SK-N-SH (cell line): Measurements from ENCODE around the gene KRTAP10-1. TPM values are rescaled to one million over a fixed set of nuclear protein-coding genes. Genes with fewer than 3 reads are reported as not detected.

Source experiments
- CTCF ChIA-PET: fragments of 300-600, 350-600 bp; formaldehyde crosslinking; extraction: SDS; loops from one replicate; lab custom pipeline; 2021; lab: Yijun Ruan, JAX
- POLR2A ChIA-PET: fragments of 350-600 bp; sonication (Branson Sonifier 250); formaldehyde crosslinking; extraction: SDS; loops from one replicate; lab custom pipeline; 2020; ENCODE audit warnings: antibody characterized with exemption, inconsistent platforms; lab: Yijun Ruan, JAX
- DNase-seq: peaks from one replicate; pipeline ENCODE4 v3.0.0; 2012
- H2AFZ ChIP-seq: fragments of 200-600 bp; sonication (generic); 2 replicates; pipeline ENCODE4 v1.8.1; 2016; ENCODE audit warnings: antibody characterized with exemption, mild to moderate bottlenecking, low read depth
- H3F3A ChIP-seq: fragments of 200-600 bp; sonication (generic); replicated peaks from 2 replicates; pipeline ENCODE3; 2016; ENCODE audit warnings: antibody characterized with exemption, mild to moderate bottlenecking; ENCODE audit not compliant: insufficient read depth
- H3K27ac ChIP-seq, 2 experiments: fragments of 200-500 bp in 1 of 2; fragments of 200-600 bp in 1 of 2; sonication (Bioruptor generic) in 1 of 2; sonication (generic), shearing (Covaris generic) in 1 of 2; 2 replicates each; pipeline versions ENCODE4 v1.5.1 to v1.6.1; 2014 to 2016; ENCODE audit warnings: low read depth in 2 of 2, inconsistent platforms in 1 of 2, low read length in 1 of 2, mild to moderate bottlenecking in 1 of 2, mixed read lengths in 1 of 2
- H3K27me3 ChIP-seq: fragments of 200-600 bp; sonication (generic), shearing (Covaris generic); 2 replicates; pipeline ENCODE4 v1.6.1; 2016; ENCODE audit warnings: mixed run types; ENCODE audit not compliant: insufficient read depth
- H3K36me3 ChIP-seq, 2 experiments: fragments of 200-500 bp in 1 of 2; fragments of 200-600 bp in 1 of 2; sonication (Bioruptor generic) in 1 of 2; sonication (generic) in 1 of 2; replicated peaks in 1 of 2; 2 replicates each; pipeline versions ENCODE3 to v1.5.1; 2014 to 2016; ENCODE audit warnings: low read length in 1 of 2, mild to moderate bottlenecking in 1 of 2; ENCODE audit not compliant: insufficient read depth in 2 of 2, control insufficient read depth in 1 of 2
- H3K4me1 ChIP-seq, 2 experiments: fragments of 200-500 bp in 1 of 2; fragments of 200-600 bp in 1 of 2; sonication (Bioruptor generic) in 1 of 2; sonication (generic), shearing (Covaris generic) in 1 of 2; 2 replicates each; pipeline versions ENCODE4 v1.5.1 to v1.6.1; 2014 to 2016; ENCODE audit warnings: low read depth in 1 of 2, low read length in 1 of 2, mixed run types in 1 of 2; ENCODE audit not compliant: insufficient read depth in 2 of 2, control insufficient read depth in 1 of 2
- H3K4me2 ChIP-seq: fragments of 200-600 bp; sonication (generic), shearing (Covaris generic); 2 replicates; pipeline ENCODE4 v1.6.1; 2017; ENCODE audit warnings: mixed run types
- H3K4me3 ChIP-seq, 2 experiments: fragments of 200-500 bp in 1 of 2; fragments of 200-600 bp in 1 of 2; sonication (Bioruptor generic) in 1 of 2; sonication (generic), shearing (Covaris generic) in 1 of 2; 2 replicates each; pipeline versions ENCODE4 v1.5.1 to v1.8.1; 2014 to 2016; ENCODE audit warnings: low read depth in 2 of 2, inconsistent platforms in 1 of 2, low read length in 1 of 2, mild to moderate bottlenecking in 1 of 2, mixed read lengths in 1 of 2, moderate library complexity in 1 of 2
- H3K79me2 ChIP-seq: fragments of 200-600 bp; sonication (generic); 2 replicates; pipeline ENCODE4 v1.8.1; 2017; ENCODE audit warnings: mild to moderate bottlenecking; ENCODE audit not compliant: insufficient read depth
- H3K9ac ChIP-seq: fragments of 200-600 bp; sonication (generic); 2 replicates; pipeline ENCODE4 v1.6.1; 2017; ENCODE audit warnings: mixed run types
- H3K9me2 ChIP-seq: fragments of 200-600 bp; sonication (generic); 2 replicates; pipeline ENCODE4 v1.6.1; 2017; ENCODE audit warnings: mixed run types
- H3K9me3 ChIP-seq: fragments of 200-600 bp; sonication (generic); 2 replicates; pipeline ENCODE4 v1.6.1; 2017; ENCODE audit warnings: mixed run types, mild to moderate bottlenecking, moderate library complexity
- H4K20me1 ChIP-seq: fragments of 200-600 bp; sonication (generic); 2 replicates; pipeline ENCODE4 v1.6.1; 2017; ENCODE audit warnings: mild to moderate bottlenecking, mixed run types; ENCODE audit not compliant: insufficient read depth
- CHD2 ChIP-seq: fragments of 150-350 bp; IDR thresholded peaks from 2 replicates; pipeline ENCODE4 v1.6.1; 2018; ENCODE audit warnings: low read length; ENCODE audit not compliant: partially characterized antibody
- EZH2phosphoT487 ChIP-seq: fragments of 200-600 bp; sonication (generic); IDR thresholded peaks from 2 replicates; pipeline ENCODE4 v1.6.1; 2017; ENCODE audit warnings: low read depth, mixed run types, mild to moderate bottlenecking, antibody characterized with exemption, moderate library complexity, borderline replicate concordance
- FOSL2 ChIP-seq: IDR thresholded peaks from 2 replicates; pipeline ENCODE4 v1.4.0; 2012; ENCODE audit warnings: low read depth, mild to moderate bottlenecking, moderate library complexity, borderline replicate concordance
- FOXM1 ChIP-seq: IDR thresholded peaks from 2 replicates; pipeline ENCODE4 v1.4.0; 2012; ENCODE audit warnings: low read depth, mild to moderate bottlenecking
- GABPA ChIP-seq: IDR thresholded peaks from 2 replicates; pipeline ENCODE4 v1.4.0; 2012; ENCODE audit warnings: low read depth, mild to moderate bottlenecking
- GATA2 ChIP-seq: sonication (generic); formaldehyde crosslinking; IDR thresholded peaks from 2 replicates; pipeline ENCODE4 v1.5.0; 2020; ENCODE audit warnings: mild to moderate bottlenecking, missing genetic modification reagents
- IRF3 ChIP-seq: fragments of 150-350 bp; IDR thresholded peaks from 2 replicates; pipeline ENCODE4 v1.6.1; 2016; ENCODE audit warnings: mild to moderate bottlenecking, low read depth, low read length
- JUND ChIP-seq: IDR thresholded peaks from 2 replicates; pipeline ENCODE4 v1.4.0; 2012
- MXI1 ChIP-seq: IDR thresholded peaks from 2 replicates; pipeline ENCODE4 v1.6.1; 2012; ENCODE audit warnings: mild to moderate bottlenecking, low read depth, low read length, improper control_type of control experiment
- NFIC ChIP-seq: IDR thresholded peaks from 2 replicates; pipeline ENCODE4 v1.4.0; 2012; ENCODE audit warnings: borderline replicate concordance
- NRF1 ChIP-seq: IDR thresholded peaks from 2 replicates; pipeline ENCODE4 v1.6.1; 2012; ENCODE audit warnings: low read depth, mild to moderate bottlenecking, low read length
- PBX3 ChIP-seq: IDR thresholded peaks from 2 replicates; pipeline ENCODE4; 2012
- POLR2AphosphoS5 ChIP-seq: IDR thresholded peaks from 2 replicates; pipeline ENCODE4 v1.6.1; 2012; ENCODE audit warnings: low read depth, low read length
- RAD21 ChIP-seq: IDR thresholded peaks from 2 replicates; pipeline ENCODE4 v1.6.1; 2012; ENCODE audit warnings: mild to moderate bottlenecking, low read length
- RFX5 ChIP-seq: IDR thresholded peaks from 2 replicates; pipeline ENCODE4 v1.6.1; 2012; ENCODE audit warnings: mild to moderate bottlenecking, improper control_type of control experiment, low read length
- SMC3 ChIP-seq: IDR thresholded peaks from 2 replicates; pipeline ENCODE4 v1.6.1; 2012; ENCODE audit warnings: low read depth, low read length, improper control_type of control experiment
- TAF1 ChIP-seq: IDR thresholded peaks from 2 replicates; pipeline ENCODE4 v1.6.1; 2012; ENCODE audit warnings: low read depth, mild to moderate bottlenecking, low read length, moderate library complexity, borderline replicate concordance
- TCF12 ChIP-seq: IDR thresholded peaks from 2 replicates; pipeline ENCODE4 v1.4.0; 2012
- USF1 ChIP-seq: IDR thresholded peaks from 2 replicates; pipeline ENCODE4 v1.4.0; 2012; ENCODE audit warnings: low read depth, borderline replicate concordance
- USF2 ChIP-seq: fragments of 150-350 bp; IDR thresholded peaks from 2 replicates; pipeline ENCODE4 v1.6.1; 2017; ENCODE audit warnings: antibody characterized with exemption, low read length, low read depth, borderline replicate concordance
- ZBTB33 ChIP-seq: IDR thresholded peaks from 2 replicates; pipeline ENCODE4 v1.4.0; 2012; ENCODE audit warnings: low read depth, borderline replicate concordance
- WGBS: methylation state at CpG from one replicate; pipeline ENCODE4 v1.1.6; 2017; ENCODE audit warnings: low lambda C conversion rate; 5-methylcytosine and 5-hydroxymethylcytosine counted together
- polyA plus RNA-seq, 3 experiments: library from polyadenylated mRNA; depleted of rRNA; stranded (reverse); fragments of >200 nt; gene quantifications; 2 replicates each; pipeline ENCODE4 v1.2.3, GENCODE V29; 2012

The KRTAP10-1 gene
- polyA plus RNA-seq, 1 of the 3 experiments (the other 2 are of a cell fraction): not detected

GRCh38 chr21:44529011-44529421 is 11.0 kb downstream of the KRTAP10-1 start:
- POLR2A ChIA-PET: no interaction called here

GRCh38 chr21:44528634-44528995 is 11.4 kb downstream of the KRTAP10-1 start:
- POLR2A ChIA-PET: no interaction called here
- Histone ChIP-seq H3K36me3 (no peaks in the 10 kb centered on the region), H4K20me1 (no peaks in the 10 kb centered on the region), H3K4me3 (no peak overlapping the region), H3F3A (no peaks in the 10 kb centered on the region), H3K9ac (no peak overlapping the region), H3K79me2 (no peaks in the 10 kb centered on the region), H3K9me3 (no peaks in the 10 kb centered on the region), H3K4me2 (no peak overlapping the region), H3K4me1 (no peaks in the 10 kb centered on the region; a peak in 1 of 4 replicates), H3K27me3 (peaks cover 32% of the 10 kb centered on the region; the same call in 1 of the 2 replicates), H2AFZ (no peak overlapping the region), H3K9me2 (no peaks in the 10 kb centered on the region), H3K27ac (no peak overlapping the region)
- 74% methylated on average over 3 of the region's 10 CpGs for WGBS
- CTCF ChIA-PET: interaction anchor here (1.2 kb wide), 1 partner anchor 265 kb away, joined by 3 read pairs; no protein-coding TSS in a partner anchor
- DNase-seq: no peak
- TF ChIP-seq CHD2 (no peak), USF2 (no peak), MXI1 (no peak), TCF12 (no peak), RFX5 (no peak), PBX3 (no peak), IRF3 (no peak), TAF1 (no peak), EZH2phosphoT487 (no peak), FOSL2 (no peak), POLR2AphosphoS5 (no peak), NFIC (no peak), FOXM1 (no peak), NRF1 (no peak)

More at GRCh38 chr21:44529011-44529421, 11.0 kb downstream of the KRTAP10-1 start:
- 21% methylated on average over 17 of the region's 17 CpGs for WGBS
- Histone ChIP-seq H3F3A (no peaks in the 10 kb centered on the region), H3K4me2 (no peak overlapping the region), H4K20me1 (no peaks in the 10 kb centered on the region), H3K9me3 (no peaks in the 10 kb centered on the region), H3K9ac (no peak overlapping the region), H2AFZ (no peak overlapping the region), H3K36me3 (no peaks in the 10 kb centered on the region), H3K79me2 (no peaks in the 10 kb centered on the region), H3K4me1 (no peaks in the 10 kb centered on the region; a peak in 1 of 4 replicates)
- CTCF ChIA-PET: interaction anchor here (0.8 to 1.2 kb wide), 2 partner anchors 17 to 264 kb away, joined by 3 read pairs; no protein-coding TSS in a partner anchor
- TF ChIP-seq RFX5 (no peak), EZH2phosphoT487 (no peak), JUND (no peak), GABPA (no peak), TAF1 (no peak), RAD21 (no peak), GATA2 (CRISPR knock-in tag) (no peak), ZBTB33 (no peak), SMC3 (no peak), USF1 (no peak)
- TF ChIP-seq, all 33 proteins: peak for 0
- H3K27me3 ChIP-seq: peaks cover 32% of the 10 kb centered on the region; the same call in 1 of the 2 replicates
- H3K27ac ChIP-seq: no peak overlapping the region
- H3K9me2 ChIP-seq: no peaks in the 10 kb centered on the region
- no peak overlapping the region for H3K4me3 ChIP-seq
- DNase-seq: no peak
